HCT116 (cell line): ENCODE results near the gene SEPTIN8. TPM values are rescaled to one million over a fixed set of nuclear protein-coding genes. Genes with fewer than 3 reads are reported as not detected.

Source experiments
- ATAC-seq: fragments of 200-7000 bp; cut with Tn5 transposase; 2 replicates; pipeline ENCODE4 v1.9.1; 2020; ENCODE audit warnings: mild to moderate bottlenecking, moderate library complexity
- BruUV-seq: library from RNA; stranded (reverse); fragments of 400-500 nt; replicated peaks from 2 replicates; lab custom pipeline; 2021; lab: Mats Ljungman, UMichigan
- CTCF ChIA-PET: fragments of 300-600 bp; sonication (Branson Sonifier 250); formaldehyde crosslinking; loops from one replicate; lab custom pipeline; 2021; ENCODE audit warnings: antibody characterized with exemption; lab: Charles Lee
- POLR2A ChIA-PET: fragments of 300-600, 350-600 bp; sonication (Branson Sonifier 250); formaldehyde crosslinking; loops from one replicate; lab custom pipeline; 2021; ENCODE audit warnings: antibody characterized with exemption; lab: Charles Lee
- RAD21 ChIA-PET, 2 experiments: fragments of 300-600 bp; sonication (Branson Sonifier 250); formaldehyde crosslinking; loops; one replicate each; lab custom pipeline; 2023; ENCODE audit warnings: low total read pairs in 2 of 2; ENCODE audit not compliant: uncharacterized antibody in 2 of 2, unreplicated experiment in 2 of 2, low non-redundant PET in 1 of 2; lab: Charles Lee
- DNase-seq: peaks from one replicate; pipeline ENCODE4 v3.0.0-alpha.2; 2010; ENCODE audit warnings: low read depth, low spot score
- H2AFZ ChIP-seq: fragments of 200-600 bp; shearing (Covaris generic), sonication (generic); 2 replicates; pipeline ENCODE4 v1.6.1; 2017; ENCODE audit warnings: low read depth, mixed run types, mixed read lengths, antibody characterized with exemption, low read length; ENCODE audit not compliant: poor library complexity, severe bottlenecking
- H3K27ac ChIP-seq: 2 replicates; pipeline ENCODE4 v1.5.1; 2012; ENCODE audit warnings: low read depth, low read length
- H3K27me3 ChIP-seq: fragments of 200-600 bp; sonication (generic); 2 replicates; pipeline ENCODE4 v1.6.1; 2016; ENCODE audit warnings: mixed run types, low read length, mixed read lengths; ENCODE audit not compliant: insufficient read depth
- H3K36me3 ChIP-seq, 2 experiments: fragments of 200-500 bp in 1 of 2; fragments of 200-600 bp in 1 of 2; sonication (Bioruptor generic) in 1 of 2; sonication (generic) in 1 of 2; 2 replicates each; pipeline versions ENCODE4 v1.5.1 to v1.6.1; 2014 to 2016; ENCODE audit warnings: low read length in 2 of 2, inconsistent platforms in 1 of 2, mixed read lengths in 1 of 2, mixed run types in 1 of 2; ENCODE audit not compliant: insufficient read depth in 2 of 2, control insufficient read depth in 1 of 2
- H3K4me1 ChIP-seq, 2 experiments: fragments of 200-600 bp in 1 of 2; sonication (generic) in 1 of 2; 2 replicates each; pipeline versions ENCODE4 v1.5.1 to v1.6.1; 2012 to 2017; ENCODE audit warnings: low read length in 2 of 2, inconsistent platforms in 1 of 2, mild to moderate bottlenecking in 1 of 2, mixed read lengths in 1 of 2, mixed run types in 1 of 2, moderate library complexity in 1 of 2; ENCODE audit not compliant: insufficient read depth in 2 of 2, control insufficient read depth in 1 of 2
- H3K4me2 ChIP-seq: fragments of 200-600 bp; sonication (generic); 2 replicates; pipeline ENCODE4 v1.6.1; 2017; ENCODE audit warnings: mixed run types, low read length, mixed read lengths
- H3K4me3 ChIP-seq, 2 experiments: fragments of 200-600 bp in 1 of 2; sonication (generic) in 1 of 2; replicated peaks in 1 of 2; 2 replicates each; pipeline ENCODE4 v1.5.1; 2011 to 2016; ENCODE audit warnings: low read length in 2 of 2, control low read depth in 1 of 2, low read depth in 1 of 2, mild to moderate bottlenecking in 1 of 2, mixed read lengths in 1 of 2, mixed run types in 1 of 2
- H3K79me2 ChIP-seq: fragments of 200-600 bp; sonication (generic); 2 replicates; pipeline ENCODE4 v1.6.1; 2017; ENCODE audit warnings: mild to moderate bottlenecking, mixed run types, low read length, moderate library complexity, mixed read lengths; ENCODE audit not compliant: insufficient read depth
- H3K9ac ChIP-seq: fragments of 200-600 bp; sonication (generic); 2 replicates; pipeline ENCODE4 v1.6.1; 2016; ENCODE audit warnings: low read length, mixed read lengths
- H3K9me2 ChIP-seq: fragments of 200-600 bp; sonication (generic), shearing (Covaris generic); 2 replicates; pipeline ENCODE4 v1.6.1; 2017; ENCODE audit warnings: mixed run types, mild to moderate bottlenecking, moderate library complexity; ENCODE audit not compliant: insufficient read depth
- H3K9me3 ChIP-seq, 2 experiments: fragments of 200-500 bp in 1 of 2; fragments of 200-600 bp in 1 of 2; sonication (Bioruptor generic) in 1 of 2; sonication (generic) in 1 of 2; 2 replicates each; pipeline ENCODE4 v1.6.1; 2014 to 2017; ENCODE audit warnings: low read length in 2 of 2, mixed read lengths in 2 of 2, inconsistent platforms in 1 of 2, low read depth in 1 of 2, mild to moderate bottlenecking in 1 of 2, mixed run types in 1 of 2, moderate library complexity in 1 of 2; ENCODE audit not compliant: control insufficient read depth in 1 of 2, insufficient read depth in 1 of 2
- H4K20me1 ChIP-seq: fragments of 200-600 bp; sonication (generic), shearing (Covaris generic); 2 replicates; pipeline ENCODE4 v1.6.1; 2017; ENCODE audit warnings: mixed run types, mild to moderate bottlenecking, moderate library complexity; ENCODE audit not compliant: insufficient read depth
- ATF3 ChIP-seq: IDR thresholded peaks from 2 replicates; pipeline ENCODE4 v1.6.1; 2012
- CBX3 ChIP-seq: IDR thresholded peaks from 2 replicates; pipeline ENCODE4 v1.6.1; 2012; ENCODE audit warnings: low read depth
- CTCF ChIP-seq, 3 experiments: fragments of 200-600 bp in 1 of 3; sonication (generic) in 1 of 3; IDR thresholded peaks in 2 of 3; conservative IDR thresholded peaks in 1 of 3; 2 replicates each; pipeline ENCODE4 v1.5.1; 2012 to 2017; ENCODE audit warnings: low read depth in 2 of 3, low read length in 2 of 3, antibody characterized with exemption in 1 of 3, borderline replicate concordance in 1 of 3, control low read depth in 1 of 3, mild to moderate bottlenecking in 1 of 3, mixed read lengths in 1 of 3, mixed run types in 1 of 3, moderate library complexity in 1 of 3; ENCODE audit not compliant: insufficient read depth in 1 of 3
- ELF1 ChIP-seq: IDR thresholded peaks from 2 replicates; pipeline ENCODE4 v1.6.1; 2012; ENCODE audit warnings: low read depth, borderline replicate concordance
- FOSL1 ChIP-seq: IDR thresholded peaks from 2 replicates; pipeline ENCODE4 v1.6.1; 2012; ENCODE audit warnings: low read depth
- MAX ChIP-seq: IDR thresholded peaks from 2 replicates; pipeline ENCODE4 v1.6.1; 2012
- POLR2A ChIP-seq: IDR thresholded peaks from 2 replicates; pipeline ENCODE4 v1.7.0; 2011; ENCODE audit warnings: borderline replicate concordance; ENCODE audit not compliant: insufficient read depth, insufficient read length; ENCODE audit errors: extremely low read depth
- POLR2AphosphoS5 ChIP-seq: IDR thresholded peaks from 2 replicates; pipeline ENCODE4 v1.6.1; 2011; ENCODE audit warnings: mild to moderate bottlenecking, low read depth, low read length, moderate library complexity
- RAD21 ChIP-seq: IDR thresholded peaks from 2 replicates; pipeline ENCODE4 v1.6.1; 2012; ENCODE audit warnings: low read depth, mild to moderate bottlenecking
- REST ChIP-seq: IDR thresholded peaks from 2 replicates; pipeline ENCODE4 v1.6.1; 2012; ENCODE audit warnings: low read depth
- SIN3A ChIP-seq: IDR thresholded peaks from 2 replicates; pipeline ENCODE4 v1.6.1; 2012; ENCODE audit warnings: low read depth
- SRF ChIP-seq: IDR thresholded peaks from 2 replicates; pipeline ENCODE4 v1.6.1; 2012; ENCODE audit warnings: low read depth
- TCF7L2 ChIP-seq: IDR thresholded peaks from 2 replicates; pipeline ENCODE4 v1.7.0; 2011; ENCODE audit warnings: borderline replicate concordance, inconsistent platforms; ENCODE audit not compliant: insufficient read depth, insufficient read length; ENCODE audit errors: extremely low read depth
- YY1 ChIP-seq: IDR thresholded peaks from 2 replicates; pipeline ENCODE4 v1.6.1; 2011; ENCODE audit warnings: low read length, low read depth, moderate library complexity, mild to moderate bottlenecking; ENCODE audit not compliant: insufficient replicate concordance; ENCODE audit errors: extremely low read depth
- ZBTB33 ChIP-seq: IDR thresholded peaks from 2 replicates; pipeline ENCODE4 v1.6.1; 2011; ENCODE audit warnings: mild to moderate bottlenecking, low read length, moderate library complexity; ENCODE audit not compliant: insufficient replicate concordance; ENCODE audit errors: extremely low read depth
- ZFX ChIP-seq: fragments of 450-650 bp; IDR thresholded peaks from 2 replicates; pipeline ENCODE4 v1.6.1; 2017
- ZNF274 ChIP-seq: fragments of 200-500 bp; sonication (Bioruptor generic); IDR thresholded peaks from 2 replicates; pipeline ENCODE4 v1.6.1; 2014; ENCODE audit warnings: mild to moderate bottlenecking, low read depth, low read length, inconsistent platforms
- intact Hi-C: fragments of 100-400 bp; cut with micrococcal nuclease; formaldehyde crosslinking; loops from 2 replicates; pipeline ENCODE4 v1.10.0; 2022
- total RNA-seq: library from RNA; stranded (reverse); gene quantifications from one replicate; pipeline ENCODE4 v1.2.1, GENCODE V29; 2021; ENCODE audit not compliant: unreplicated experiment

SEPTIN8 gene
- total RNA-seq, 1 experiment from 2014 or later, result 34.6 TPM

GRCh38 chr5:132778856-132779255 is 1.8 kb upstream of the SEPTIN8 start:
- ATAC-seq, result no peak
- no TSS peak for BruUV-seq
- no peaks in the 10 kb centered on the region for H3K9me3 ChIP-seq
- H4K20me1 ChIP-seq, result no peaks in the 10 kb centered on the region
- H3K36me3 ChIP-seq, result no peaks in the 10 kb centered on the region
- no peak overlapping the region for H3K4me2 ChIP-seq
- no peaks in the 10 kb centered on the region for H3K27me3 ChIP-seq
- peaks cover 15% of the 10 kb centered on the region for H3K79me2 ChIP-seq
- CTCF ChIA-PET, result no interaction called here
- H3K4me3 ChIP-seq, result no peak overlapping the region
- no peak overlapping the region for H3K27ac ChIP-seq
- peaks cover 6 to 25% of the 10 kb centered on the region in 2 experiments for H3K4me1 ChIP-seq
- no peaks in the 10 kb centered on the region for H3K9me2 ChIP-seq
- RAD21 ChIA-PET, result no interaction called here
- no peak for DNase-seq
- H3K9ac ChIP-seq, result no peak overlapping the region
- POLR2A ChIA-PET, result no interaction called here
- no peak overlapping the region for H2AFZ ChIP-seq
- intact Hi-C loops, result no loop called here
- TF ChIP-seq MAX (no peak), ELF1 (no peak), TCF7L2 (no peak), SIN3A (no peak), POLR2AphosphoS5 (no peak), POLR2A (no peak), ATF3 (no peak), FOSL1 (no peak), SRF (no peak), YY1 (no peak), RAD21 (no peak), ZNF274 (no peak), CTCF (IDR thresholded peaks at IDR 0.05 in 2 of 3, conservative IDR thresholded peaks at IDR 0.05 in 1 of 3; ENCODE audit: borderline replicate concordance in 1 of 3, insufficient read depth in 1 of 3, low read depth in 2 of 3, low read length in 2 of 3) (no peak), ZFX (no peak), REST (no peak), CBX3 (no peak), ZBTB33 (no peak)
